Thyroid gland (tissue), 4 donors: ENCODE data around the gene GABRA5.

Experiments used
- CTCF ChIP-seq, 6 experiments: fragments of 200-600 bp in 3 of 6; fragments of 450-650 bp in 3 of 6; sonication (generic) in 3 of 6; IDR thresholded peaks; one replicate each; pipeline ENCODE4 v1.5.1; 2016 to 2019; ENCODE audit warnings: antibody characterized with exemption in 6 of 6, mild to moderate bottlenecking in 2 of 6, inconsistent platforms in 1 of 6, moderate library complexity in 1 of 6
- POLR2A ChIP-seq, 2 donors: fragments of 450-650 bp; IDR thresholded peaks; one replicate each; pipeline ENCODE4 v1.6.1; 2017; ENCODE audit warnings: antibody characterized with exemption in 2 of 2, mild to moderate bottlenecking in 2 of 2, moderate library complexity in 1 of 2

- no peak for TF ChIP-seq POLR2A (IDR thresholded peaks at IDR 0.05)
- no peak for TF ChIP-seq CTCF (IDR thresholded peaks at IDR 0.05)
Measured at GRCh38 chr15:26848498-26848897, 18.4 kb upstream of the GABRA5 start.
